Astrocyte (in vitro differentiated cells and primary cell): Measurements from ENCODE around the gene RBM47.

Source experiments
- EZH2 ChIP-seq: IDR thresholded peaks from 2 replicates; pipeline ENCODE4 v1.6.1; 2012; ENCODE audit warnings: mild to moderate bottlenecking, low read length, inconsistent platforms; ENCODE audit not compliant: insufficient read depth
- TF ChIP-seq, protein P1 (sequence below): IDR thresholded peaks from 2 replicates; pipeline ENCODE4 v1.5.1; 2011; ENCODE audit warnings: low read depth, mild to moderate bottlenecking, inconsistent platforms, low read length, moderate library complexity; ENCODE audit not compliant: insufficient read depth

DNA sequence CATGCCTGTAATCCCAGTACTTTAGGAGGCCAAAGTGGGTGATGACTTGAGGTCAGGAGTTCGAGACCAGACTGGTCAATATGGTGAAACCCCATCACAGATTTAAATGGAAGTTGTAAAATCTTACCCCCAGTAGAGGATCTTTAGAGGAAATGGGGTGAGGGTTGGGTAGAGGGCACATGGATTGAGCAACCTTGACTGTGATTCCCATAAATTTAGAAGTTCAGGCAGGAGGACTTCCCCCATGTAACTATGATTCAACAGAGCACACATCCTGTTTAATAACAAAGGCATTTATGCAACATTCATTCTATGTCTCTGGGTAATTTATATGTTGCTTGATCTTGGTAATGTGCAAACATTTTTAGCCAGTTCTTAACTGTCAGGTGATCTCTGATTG, 143.1 kb downstream of the RBM47 start:
- TF ChIP-seq, protein P1, sequence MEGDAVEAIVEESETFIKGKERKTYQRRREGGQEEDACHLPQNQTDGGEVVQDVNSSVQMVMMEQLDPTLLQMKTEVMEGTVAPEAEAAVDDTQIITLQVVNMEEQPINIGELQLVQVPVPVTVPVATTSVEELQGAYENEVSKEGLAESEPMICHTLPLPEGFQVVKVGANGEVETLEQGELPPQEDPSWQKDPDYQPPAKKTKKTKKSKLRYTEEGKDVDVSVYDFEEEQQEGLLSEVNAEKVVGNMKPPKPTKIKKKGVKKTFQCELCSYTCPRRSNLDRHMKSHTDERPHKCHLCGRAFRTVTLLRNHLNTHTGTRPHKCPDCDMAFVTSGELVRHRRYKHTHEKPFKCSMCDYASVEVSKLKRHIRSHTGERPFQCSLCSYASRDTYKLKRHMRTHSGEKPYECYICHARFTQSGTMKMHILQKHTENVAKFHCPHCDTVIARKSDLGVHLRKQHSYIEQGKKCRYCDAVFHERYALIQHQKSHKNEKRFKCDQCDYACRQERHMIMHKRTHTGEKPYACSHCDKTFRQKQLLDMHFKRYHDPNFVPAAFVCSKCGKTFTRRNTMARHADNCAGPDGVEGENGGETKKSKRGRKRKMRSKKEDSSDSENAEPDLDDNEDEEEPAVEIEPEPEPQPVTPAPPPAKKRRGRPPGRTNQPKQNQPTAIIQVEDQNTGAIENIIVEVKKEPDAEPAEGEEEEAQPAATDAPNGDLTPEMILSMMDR, result no peak
- no peak for TF ChIP-seq EZH2
